K562 (cell line): Measurements from ENCODE around the gene KCTD16. TPM values are rescaled to one million over a fixed set of nuclear protein-coding genes. Genes with fewer than 3 reads are reported as not detected.

Source experiments
- ATAC-seq: fragments of 200-7000 bp; cut with Tn5 transposase; 3 replicates; pipeline ENCODE4 v1.9.1; 2020; ENCODE audit warnings: moderate library complexity
- BruUV-seq: library from RNA; stranded (reverse); fragments of 400-500 nt; replicated peaks from 2 replicates; lab custom pipeline; 2021; lab: Mats Ljungman, UMichigan
- CTCF ChIA-PET: fragments of 300-600 bp; formaldehyde crosslinking; extraction: SDS; loops from one replicate; lab custom pipeline; 2021; ENCODE audit warnings: low intra/inter-chr PET ratio; lab: Yijun Ruan, JAX
- POLR2A ChIA-PET: fragments of 300-600, 350-650 bp; sonication (Branson Sonifier 250); formaldehyde crosslinking; extraction: SDS; loops from one replicate; lab custom pipeline; 2021; ENCODE audit warnings: antibody characterized with exemption, inconsistent platforms; lab: Yijun Ruan, JAX
- DNase-seq, 4 experiments: peaks; one replicate each; pipeline versions ENCODE4 v3.0.0 to v3.0.0-alpha.2; 2011 to 2018; ENCODE audit warnings: low spot score in 3 of 4, mixed read lengths in 3 of 4; ENCODE audit errors: extremely low read depth in 1 of 4
- FAIRE-seq: peaks from 2 replicates; lab custom pipeline; 2011; peaks lifted over from hg19 to GRCh38; lab: Jason Lieb, UNC
- H2AFZ ChIP-seq: 2 replicates; pipeline ENCODE4 v1.6.0; 2011; ENCODE audit warnings: low read depth, low read length, control low read depth, inconsistent platforms
- H3K27ac ChIP-seq: fragments of 200-600 bp; 3 replicates; pipeline ENCODE4 v1.8.0; 2011; ENCODE audit warnings: low read depth, mild to moderate bottlenecking, control low read depth, inconsistent platforms, low read length, moderate library complexity, mixed read lengths; ENCODE audit errors: extremely low read depth
- H3K27me3 ChIP-seq, 2 experiments: fragments of 300-600 bp in 1 of 2; 2 replicates in 1 of 2; 3 replicates in 1 of 2; pipeline versions ENCODE4 v1.6.0 to v1.8.0; 2011; ENCODE audit warnings: inconsistent platforms in 2 of 2, low read length in 2 of 2, mild to moderate bottlenecking in 1 of 2, mixed read lengths in 1 of 2, moderate library complexity in 1 of 2; ENCODE audit not compliant: control insufficient read depth in 2 of 2, insufficient read depth in 2 of 2
- H3K36me3 ChIP-seq: fragments of 300-600 bp; 3 replicates; pipeline ENCODE4 v1.8.0; 2011; ENCODE audit warnings: mild to moderate bottlenecking, low read length, inconsistent platforms; ENCODE audit not compliant: control insufficient read depth, insufficient read depth
- H3K4me1 ChIP-seq, 2 experiments: fragments of 200-600 bp in 1 of 2; replicated peaks in 1 of 2; 2 replicates in 1 of 2; 3 replicates in 1 of 2; pipeline versions ENCODE4 v1.5.1 to v1.8.0; 2011; ENCODE audit warnings: inconsistent platforms in 2 of 2, low read length in 2 of 2, mild to moderate bottlenecking in 1 of 2, mixed read lengths in 1 of 2, moderate library complexity in 1 of 2; ENCODE audit not compliant: control insufficient read depth in 2 of 2, insufficient read depth in 2 of 2
- H3K4me2 ChIP-seq: 2 replicates; pipeline ENCODE4 v1.6.1; 2011; ENCODE audit warnings: low read length, control low read depth, inconsistent platforms, mixed read lengths; ENCODE audit not compliant: insufficient read depth
- H3K4me3 ChIP-seq: fragments of 200-600 bp; sonication (generic), shearing (Covaris generic); 2 replicates; pipeline ENCODE4 v1.5.1; 2016; ENCODE audit warnings: control low read depth, inconsistent platforms
- H3K79me2 ChIP-seq: fragments of 200-600 bp; 3 replicates; pipeline ENCODE4 v1.8.0; 2011; ENCODE audit warnings: low read length, inconsistent platforms; ENCODE audit not compliant: control insufficient read depth, insufficient read depth
- H3K9ac ChIP-seq, 2 experiments: 2 replicates each; pipeline versions ENCODE4 v1.6.0 to v1.6.1; 2011; ENCODE audit warnings: low read depth in 2 of 2, low read length in 2 of 2, control low read depth in 1 of 2, inconsistent platforms in 1 of 2, mild to moderate bottlenecking in 1 of 2, mixed read lengths in 1 of 2; ENCODE audit not compliant: insufficient read depth in 1 of 2
- H3K9me1 ChIP-seq: one replicate; pipeline ENCODE4 v1.6.0; 2011; ENCODE audit warnings: inconsistent platforms, mild to moderate bottlenecking, low read length, moderate library complexity; ENCODE audit not compliant: control insufficient read depth, insufficient read depth
- H3K9me3 ChIP-seq: replicated peaks from 2 replicates; pipeline ENCODE4 v1.5.1; 2011; ENCODE audit warnings: low read depth, low read length, inconsistent platforms; ENCODE audit not compliant: control insufficient read depth, insufficient read depth
- H4K20me1 ChIP-seq: replicated peaks from 2 replicates; pipeline ENCODE4 v1.6.1; 2011; ENCODE audit warnings: low read length, inconsistent platforms, mixed read lengths; ENCODE audit not compliant: control insufficient read depth, insufficient read depth
- FOS ChIP-seq: IDR thresholded peaks from 3 replicates; pipeline ENCODE4 v1.6.1; 2011; ENCODE audit not compliant: insufficient read length; ENCODE audit errors: extremely low read depth
- FOXP4 ChIP-seq: sonication (generic); formaldehyde crosslinking; IDR thresholded peaks from 2 replicates; pipeline ENCODE4 v1.8.0; 2022; ENCODE audit warnings: mild to moderate bottlenecking, missing genetic modification reagents, borderline replicate concordance
- ZNF316 ChIP-seq: fragments of 450-650 bp; IDR thresholded peaks from 2 replicates; pipeline ENCODE4 v1.6.1; 2016
- WGBS: fragments of 100-300 bp; shearing (Covaris generic); methylation state at CpG from one replicate; pipeline ENCODE4 v1.1.6; 2016; ENCODE audit warnings: low coverage, mixed read lengths; ENCODE audit not compliant: insufficient coverage; ENCODE audit errors: missing lambda C conversion rate; 5-methylcytosine and 5-hydroxymethylcytosine counted together
- in situ Hi-C: fragments of 300-500 bp; cut with MboI; formaldehyde crosslinking; loops from 4 replicates; pipeline ENCODE4 v1.15.0; 2018; ENCODE audit warnings: inconsistent platforms, mixed read lengths
- intact Hi-C: fragments of 100-400 bp; cut with micrococcal nuclease; formaldehyde crosslinking; loops from 2 replicates; pipeline ENCODE4 v1.14.2; 2022
- polyA plus RNA-seq, 8 experiments: library from polyadenylated mRNA; depleted of rRNA in 4 of 8; stranded (reverse) in 5 of 8; unstranded in 3 of 8; fragments of >200 nt; fragmentation: Nextera tagmentation in 2 of 8; fragmentation: Illumina TruSeq in 1 of 8; extraction: Ambion mirVana in 2 of 8; extraction: Trizol in 1 of 8; gene quantifications; 2 replicates each; pipeline versions ENCODE4 v1.2.1 to v1.2.3, GENCODE V29; 2011 to 2014; ENCODE audit warnings: inconsistent platforms in 1 of 8, missing spikeins in 1 of 8
- total RNA-seq, 7 experiments: library from RNA; depleted of rRNA in 6 of 7; stranded (reverse); fragments of >200 nt in 6 of 7; fragmentation: Illumina TruSeq in 2 of 7; extraction: Trizol in 2 of 7; gene quantifications; 2 replicates each; pipeline versions ENCODE4 v1.2.1 to v1.2.3, GENCODE V29; 2011 to 2021; ENCODE audit warnings: low replicate concordance in 1 of 7

KCTD16 gene
- total and polyA plus RNA-seq, 9 of the 15 experiments (the other 6 are each of a cell fraction or from before 2014, with no cell fraction given): 0.04 TPM; not detected in 8

GRCh38 chr5:144133050-144133633, 37.5 kb upstream of the KCTD16 start:
- no peak for ATAC-seq
- Histone ChIP-seq H3K9ac (no peak overlapping the region), H3K4me3 (no peak overlapping the region), H3K27me3 (no peaks in the 10 kb centered on the region; a peak in 1 of 5 replicates), H2AFZ (no peak overlapping the region), H3K27ac (no peak overlapping the region), H3K9me3 (no peaks in the 10 kb centered on the region), H3K9me1 (no peaks in the 10 kb centered on the region), H3K79me2 (no peaks in the 10 kb centered on the region), H4K20me1 (no peaks in the 10 kb centered on the region), H3K36me3 (no peaks in the 10 kb centered on the region), H3K4me1 (no peaks in the 10 kb centered on the region), H3K4me2 (no peak overlapping the region)
- in situ Hi-C loops: no loop called here
- no peak for TF ChIP-seq FOXP4 (CRISPR knock-in tag)
- TF ChIP-seq FOS: no peak
- 0 out of 2 replicates have a peak, but pooled peaks have one; percentile 14 for TF ChIP-seq ZNF316
- ChIA-PET POLR2A (no interaction called here), CTCF (no interaction called here)
- no TSS peak for BruUV-seq
- WGBS: 0% methylated on average over 4 of the region's 4 CpGs
- DNase-seq: no peak
- intact Hi-C loops: no loop called here
- no peak for FAIRE-seq
